ENCODE results near the gene PSMB5.

DNA sequence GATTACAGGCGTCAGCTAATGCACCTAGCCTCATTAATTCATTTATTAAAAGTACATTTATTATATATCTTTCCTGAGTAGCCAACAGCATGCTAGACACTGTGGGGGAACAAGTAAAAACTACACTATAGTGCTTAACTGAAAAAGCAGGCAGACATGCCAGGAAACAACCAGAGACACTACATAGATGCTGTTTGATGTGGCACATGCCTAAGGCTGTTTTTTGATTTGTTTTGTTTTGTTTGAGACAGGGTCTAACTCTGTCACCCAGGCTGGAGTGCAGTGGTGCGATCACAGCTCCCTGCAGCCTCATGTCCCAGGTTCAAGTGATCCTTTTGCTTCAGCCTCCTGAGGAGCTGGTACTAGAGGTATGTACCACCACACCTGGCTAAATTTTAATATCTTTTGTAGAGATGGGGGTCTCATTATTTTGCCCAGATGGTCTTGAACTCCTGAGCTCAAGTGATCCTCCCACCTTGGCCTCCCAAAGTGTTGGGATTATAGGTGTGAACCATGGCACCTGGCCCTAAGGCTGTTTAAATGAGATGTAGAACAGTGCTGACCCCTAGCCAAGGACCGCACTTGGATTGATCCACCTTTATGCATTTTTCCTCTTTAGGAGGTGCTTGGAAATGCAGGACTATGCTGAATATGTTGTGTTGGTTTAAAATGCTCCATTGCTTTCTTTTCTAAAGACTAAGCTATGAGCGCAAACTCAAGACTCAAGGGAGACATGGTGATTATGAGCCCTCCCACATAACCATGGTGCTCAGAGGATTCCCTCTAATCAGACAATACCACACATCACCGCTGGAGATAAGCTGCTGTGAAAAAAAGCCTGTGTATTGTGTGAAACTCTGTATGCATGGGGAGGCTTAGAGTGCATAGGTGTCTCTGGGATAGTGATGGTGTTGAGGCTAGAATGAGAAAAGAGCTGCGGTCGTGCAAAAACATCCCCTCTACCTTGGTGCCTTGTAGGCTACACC lies 14.3 kb downstream of the PSMB5 start:
- TF ChIP-seq POLR2AphosphoS5 (IDR thresholded peaks at IDR 0.05; ENCODE audit: low read depth, low read length): no peak
- no peak for TF ChIP-seq TAF1 (IDR thresholded peaks at IDR 0.05; ENCODE audit: borderline replicate concordance, insufficient read depth, low read length)

Measured in PFSK-1 (cell line).